Neuron (in vitro differentiated cells): ENCODE measurements around the gene P2RX6.

Experiments
- H2AFZ ChIP-seq: one replicate; pipeline ENCODE4 v1.6.1; 2013; ENCODE audit warnings: low read depth, mild to moderate bottlenecking, inconsistent platforms, low read length, moderate library complexity
- H3K27me3 ChIP-seq: one replicate; pipeline ENCODE4 v1.6.1; 2013; ENCODE audit warnings: low read length; ENCODE audit not compliant: insufficient read depth
- H3K36me3 ChIP-seq: one replicate; pipeline ENCODE4 v1.6.1; 2013; ENCODE audit warnings: low read length; ENCODE audit not compliant: insufficient read depth
- H3K4me1 ChIP-seq: one replicate; pipeline ENCODE4 v1.6.1; 2013; ENCODE audit warnings: low read length; ENCODE audit not compliant: insufficient read depth
- H3K4me3 ChIP-seq: 2 replicates; pipeline ENCODE4 v1.5.1; 2013; ENCODE audit warnings: mild to moderate bottlenecking, low read length, moderate library complexity
- H3K9me3 ChIP-seq: one replicate; pipeline ENCODE4 v1.6.1; 2013; ENCODE audit warnings: low read length

P2RX6 gene

GRCh38 chr22:21073482-21073881 is 58.5 kb downstream of the P2RX6 start:
- Histone ChIP-seq H3K4me3 (no peak overlapping the region), H3K36me3 (no peaks in the 10 kb centered on the region), H3K9me3 (no peaks in the 10 kb centered on the region), H3K4me1 (no peaks in the 10 kb centered on the region), H2AFZ (no peak overlapping the region), H3K27me3 (peaks cover 5% of the 10 kb centered on the region)

- H3K4me1 ChIP-seq: no peaks in the 10 kb centered on the region
- H3K4me3 ChIP-seq: no peak overlapping the region
- H2AFZ ChIP-seq: no peak overlapping the region
- no peaks in the 10 kb centered on the region for H3K9me3 ChIP-seq
- H3K27me3 ChIP-seq: peaks cover 9% of the 10 kb centered on the region
- no peaks in the 10 kb centered on the region for H3K36me3 ChIP-seq
Observed at GRCh38 chr22:21074102-21074715, 59.2 kb downstream of the P2RX6 start.

- peaks cover 9% of the 10 kb centered on the region for H3K27me3 ChIP-seq
- no peaks in the 10 kb centered on the region for H3K9me3 ChIP-seq
- H3K4me1 ChIP-seq: no peaks in the 10 kb centered on the region
- no peak overlapping the region for H3K4me3 ChIP-seq
- H3K36me3 ChIP-seq: no peaks in the 10 kb centered on the region
- no peak overlapping the region for H2AFZ ChIP-seq
Observed at GRCh38 chr22:21075516-21076138, 60.7 kb downstream of the P2RX6 start.

GRCh38 chr22:21076912-21077625 is 62.1 kb downstream of the P2RX6 start:
- no peak overlapping the region for H2AFZ ChIP-seq
- no peaks in the 10 kb centered on the region for H3K36me3 ChIP-seq
- H3K4me1 ChIP-seq: no peaks in the 10 kb centered on the region
- H3K27me3 ChIP-seq: peaks cover 9% of the 10 kb centered on the region
- no peaks in the 10 kb centered on the region for H3K9me3 ChIP-seq
- no peak overlapping the region for H3K4me3 ChIP-seq
